Measurements from ENCODE around the gene OTOR. TPM values are rescaled to one million over a fixed set of nuclear protein-coding genes. Genes with fewer than 3 reads are reported as not detected.

OTOR gene
- total RNA-seq, 2 experiments from 2014 or later, result not detected

DNA sequence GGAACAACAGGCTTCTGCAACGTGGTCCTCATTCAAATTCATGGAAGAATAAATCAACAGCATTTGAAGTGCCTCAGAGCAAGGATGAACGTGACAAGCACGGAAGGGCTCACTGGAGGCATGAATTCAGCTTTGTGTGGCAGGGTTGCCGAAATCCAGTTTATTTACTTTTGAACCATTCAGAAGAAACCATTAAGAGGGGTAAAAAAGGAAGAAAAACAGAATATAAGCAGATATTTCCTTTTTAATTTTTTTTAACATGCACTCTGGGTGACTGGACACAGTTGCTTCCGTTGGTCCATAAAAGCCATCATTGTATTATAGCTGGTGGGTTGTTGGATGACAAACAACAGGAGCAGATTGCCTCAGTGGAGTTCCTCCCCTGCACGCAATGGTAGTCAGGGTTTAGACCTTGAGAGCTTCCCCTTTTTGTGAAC is 35.6 kb upstream of the OTOR start:
- no TSS peak for BruUV-seq (replicated peaks)
- no peak for DNase-seq (ENCODE audit: low spot score)
- H3K4me1 ChIP-seq (ENCODE audit: insufficient read depth, low read length, poor library complexity, severe bottlenecking), result peaks cover 44% of the 10 kb centered on the region
- no peaks in the 10 kb centered on the region for H3K9me3 ChIP-seq (ENCODE audit: low read length)
- no peak for TF ChIP-seq EZH2phosphoT487 (IDR thresholded peaks at IDR 0.05; ENCODE audit: borderline replicate concordance, low read depth, low read length)
- TF ChIP-seq, protein P1, sequence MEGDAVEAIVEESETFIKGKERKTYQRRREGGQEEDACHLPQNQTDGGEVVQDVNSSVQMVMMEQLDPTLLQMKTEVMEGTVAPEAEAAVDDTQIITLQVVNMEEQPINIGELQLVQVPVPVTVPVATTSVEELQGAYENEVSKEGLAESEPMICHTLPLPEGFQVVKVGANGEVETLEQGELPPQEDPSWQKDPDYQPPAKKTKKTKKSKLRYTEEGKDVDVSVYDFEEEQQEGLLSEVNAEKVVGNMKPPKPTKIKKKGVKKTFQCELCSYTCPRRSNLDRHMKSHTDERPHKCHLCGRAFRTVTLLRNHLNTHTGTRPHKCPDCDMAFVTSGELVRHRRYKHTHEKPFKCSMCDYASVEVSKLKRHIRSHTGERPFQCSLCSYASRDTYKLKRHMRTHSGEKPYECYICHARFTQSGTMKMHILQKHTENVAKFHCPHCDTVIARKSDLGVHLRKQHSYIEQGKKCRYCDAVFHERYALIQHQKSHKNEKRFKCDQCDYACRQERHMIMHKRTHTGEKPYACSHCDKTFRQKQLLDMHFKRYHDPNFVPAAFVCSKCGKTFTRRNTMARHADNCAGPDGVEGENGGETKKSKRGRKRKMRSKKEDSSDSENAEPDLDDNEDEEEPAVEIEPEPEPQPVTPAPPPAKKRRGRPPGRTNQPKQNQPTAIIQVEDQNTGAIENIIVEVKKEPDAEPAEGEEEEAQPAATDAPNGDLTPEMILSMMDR (conservative IDR thresholded peaks at IDR 0.05; ENCODE audit: low read length), result no peak
- ChIA-PET CTCF (ENCODE audit: unreplicated experiment) (no interaction called here), POLR2A (interaction anchor here (10.9 kb wide), 1 partner anchor 17 kb away, joined by 82 read pairs; the partner anchor contains the start of gene SNRPB2)
- H3K79me2 ChIP-seq (ENCODE audit: insufficient read depth, low read depth, low read length), result no peaks in the 10 kb centered on the region
- no peak overlapping the region for H3K4me3 ChIP-seq (ENCODE audit: low read depth, low read length, poor library complexity, severe bottlenecking)
- no peak overlapping the region for H3K27ac ChIP-seq (ENCODE audit: low read depth, low read length, poor library complexity, severe bottlenecking)
- intact Hi-C loops (cut with micrococcal nuclease; ENCODE audit: unreplicated experiment), result loop anchor here (2.0 to 5.0 kb wide), 2 partner anchors 16 to 140 kb away; partner anchors contain the start of gene KIF16B
- no peaks in the 10 kb centered on the region for H3K9me2 ChIP-seq (ENCODE audit: insufficient read depth, low read length)
- peak overlapping the region; percentile 15; the same call in 1 of the 2 replicates for H2AFZ ChIP-seq (ENCODE audit: low read length)
- H3K36me3 ChIP-seq (ENCODE audit: insufficient read depth, low read length), result no peaks in the 10 kb centered on the region
- H3K4me2 ChIP-seq (ENCODE audit: low read length), result no peak overlapping the region
- H4K20me1 ChIP-seq (ENCODE audit: insufficient read depth, low read length), result no peaks in the 10 kb centered on the region

GRCh38 chr20:16713066-16713465 is 35.1 kb upstream of the OTOR start:
- POLR2A ChIA-PET, result interaction anchor here (0.5 to 10.9 kb wide), 3 partner anchors 10 to 965 kb away, joined by 3 to 82 read pairs (median 3); partner anchors contain the start of gene SNRPB2
- Histone ChIP-seq H4K20me1 (ENCODE audit: insufficient read depth, low read length) (no peaks in the 10 kb centered on the region), H2AFZ (ENCODE audit: low read length) (no peak overlapping the region; the same call in 1 of the 2 replicates), H3K9me2 (ENCODE audit: insufficient read depth, low read length) (no peaks in the 10 kb centered on the region), H3K9me3 (ENCODE audit: low read length) (no peaks in the 10 kb centered on the region), H3K4me3 (ENCODE audit: low read depth, low read length, poor library complexity, severe bottlenecking) (no peak overlapping the region), H3K4me1 (ENCODE audit: insufficient read depth, low read length, poor library complexity, severe bottlenecking) (peaks cover 39% of the 10 kb centered on the region), H3K27ac (ENCODE audit: low read depth, low read length, poor library complexity, severe bottlenecking) (no peak overlapping the region), H3K79me2 (ENCODE audit: insufficient read depth, low read depth, low read length) (no peaks in the 10 kb centered on the region), H3K4me2 (ENCODE audit: low read length) (no peak overlapping the region), H3K36me3 (ENCODE audit: insufficient read depth, low read length) (no peaks in the 10 kb centered on the region)
- intact Hi-C loops (cut with micrococcal nuclease; ENCODE audit: unreplicated experiment), result loop anchor here (2.0 to 5.0 kb wide), 2 partner anchors 16 to 141 kb away; partner anchors contain the start of gene KIF16B
- CTCF ChIA-PET (ENCODE audit: unreplicated experiment), result no interaction called here
- no peak for TF ChIP-seq EZH2phosphoT487 (IDR thresholded peaks at IDR 0.05; ENCODE audit: borderline replicate concordance, low read depth, low read length)
- TF ChIP-seq, protein P1 (conservative IDR thresholded peaks at IDR 0.05; ENCODE audit: low read length), result no peak
- no TSS peak for BruUV-seq (replicated peaks)
- DNase-seq (ENCODE audit: low spot score), result no peak

- H3K36me3 ChIP-seq (ENCODE audit: insufficient read depth, low read length), result no peaks in the 10 kb centered on the region
- POLR2A ChIA-PET, result interaction anchor here (0.6 to 10.9 kb wide), 4 partner anchors 9 to 15 kb away, joined by 3 to 82 read pairs (median 4); partner anchors contain the start of gene SNRPB2
Measured at GRCh38 chr20:16714242-16714641, 33.9 kb upstream of the OTOR start.

More at GRCh38 chr20:16714242-16714641, 33.9 kb upstream of the OTOR start:
- no peaks in the 10 kb centered on the region for H3K9me2 ChIP-seq (ENCODE audit: insufficient read depth, low read length)
- no peaks in the 10 kb centered on the region for H4K20me1 ChIP-seq (ENCODE audit: insufficient read depth, low read length)
- H3K27ac ChIP-seq (ENCODE audit: low read depth, low read length, poor library complexity, severe bottlenecking), result no peak overlapping the region
- DNase-seq (ENCODE audit: low spot score), result no peak
- intact Hi-C loops (cut with micrococcal nuclease; ENCODE audit: unreplicated experiment), result loop anchor here (5.0 kb wide), 1 partner anchor 142 kb away; the partner anchor contains the start of gene KIF16B
- no peaks in the 10 kb centered on the region for H3K9me3 ChIP-seq (ENCODE audit: low read length)
- no peaks in the 10 kb centered on the region for H3K79me2 ChIP-seq (ENCODE audit: insufficient read depth, low read depth, low read length)
- H3K4me1 ChIP-seq (ENCODE audit: insufficient read depth, low read length, poor library complexity, severe bottlenecking), result peaks cover 27% of the 10 kb centered on the region
- BruUV-seq (replicated peaks), result no TSS peak
- no peak for TF ChIP-seq EZH2phosphoT487 (IDR thresholded peaks at IDR 0.05; ENCODE audit: borderline replicate concordance, low read depth, low read length)
- TF ChIP-seq, protein P1 (conservative IDR thresholded peaks at IDR 0.05; ENCODE audit: low read length), result no peak
- CTCF ChIA-PET (ENCODE audit: unreplicated experiment), result no interaction called here
- no peak overlapping the region for H3K4me3 ChIP-seq (ENCODE audit: low read depth, low read length, poor library complexity, severe bottlenecking)
- no peak overlapping the region for H2AFZ ChIP-seq (ENCODE audit: low read length)
- H3K4me2 ChIP-seq (ENCODE audit: low read length), result no peak overlapping the region

Measured in OCI-LY7 (cell line).